Choroid plexus epithelial cell (primary cell): ENCODE measurements around the gene EXOC1.

Experiments used
- DNase-seq: peaks from one replicate; pipeline ENCODE4 v3.0.0-alpha.2; 2010; ENCODE audit warnings: low read depth
- H3K4me3 ChIP-seq: 2 replicates; pipeline ENCODE4 v1.5.1; 2011; ENCODE audit warnings: low read depth, mild to moderate bottlenecking, control low read depth, low read length, moderate library complexity
- CTCF ChIP-seq: conservative IDR thresholded peaks from 2 replicates; pipeline ENCODE4 v1.5.1; 2011; ENCODE audit warnings: low read depth, mild to moderate bottlenecking, control low read depth, inconsistent platforms, low read length, moderate library complexity

The EXOC1 gene

DNA sequence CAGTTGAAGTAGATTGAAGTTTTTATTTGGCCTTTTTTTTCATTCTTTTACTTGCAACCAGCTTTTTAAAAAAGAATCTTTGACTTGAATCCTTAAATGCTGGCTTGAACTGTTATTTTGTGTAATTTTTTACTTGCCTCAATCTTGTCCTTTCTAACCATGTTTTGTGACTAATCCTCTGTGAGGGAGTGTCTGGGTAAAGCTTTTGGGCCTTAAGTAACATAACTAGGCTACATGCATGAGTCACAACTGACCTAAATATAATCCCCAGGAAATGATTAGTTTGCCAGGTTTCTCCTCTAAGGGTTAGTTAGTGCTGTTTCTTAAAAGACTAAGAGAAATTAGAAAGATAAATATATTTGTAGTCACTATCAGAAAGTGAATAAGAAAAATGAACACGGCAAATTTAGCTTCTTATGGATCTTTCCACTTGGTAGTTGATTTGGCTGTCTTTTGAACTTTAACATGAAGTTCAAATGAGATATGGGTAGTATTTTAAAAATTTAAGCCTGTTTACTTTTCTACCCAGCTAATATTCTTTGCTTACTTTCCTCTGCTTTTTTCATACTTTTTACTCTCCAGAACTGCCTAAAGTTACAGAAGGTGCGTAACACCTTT lies 13.0 kb downstream of the EXOC1 start:
- peak; percentile 97 for DNase-seq

DNA sequence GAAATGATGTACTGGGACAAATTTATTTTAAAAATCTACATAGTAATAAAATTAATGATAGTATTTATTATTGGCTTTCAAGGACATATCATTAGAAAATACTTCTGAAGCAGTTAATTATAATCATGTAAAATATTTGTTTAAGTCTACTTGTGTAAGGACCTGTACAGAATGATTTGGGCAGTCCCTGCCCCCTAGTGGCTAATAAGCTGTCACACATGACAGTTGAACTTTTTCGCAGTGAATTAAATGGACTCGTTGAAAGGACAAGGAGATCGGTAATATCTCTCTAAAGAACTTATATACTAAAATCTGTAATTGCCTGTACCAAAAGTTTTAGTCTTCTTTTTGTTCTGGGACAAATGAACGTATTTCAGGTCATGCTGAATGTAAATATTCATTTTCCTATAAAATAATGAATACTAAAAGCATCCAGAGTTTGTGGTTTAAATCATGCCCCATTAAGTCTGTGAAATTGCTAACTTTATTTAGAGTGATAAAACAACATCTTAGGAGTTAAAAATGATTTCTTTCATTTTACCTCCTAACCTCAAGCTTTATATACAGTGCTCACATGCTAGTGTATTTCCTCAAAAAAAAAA lies 13.6 kb downstream of the EXOC1 start:
- peak; percentile 82 for TF ChIP-seq CTCF
- H3K4me3 ChIP-seq, result no peak overlapping the region
- DNase-seq, result peak; percentile 88

More for the DNA sequence above, 13.0 kb downstream of the EXOC1 start:
- H3K4me3 ChIP-seq, result no peak overlapping the region
- TF ChIP-seq CTCF, result no peak

DNA sequence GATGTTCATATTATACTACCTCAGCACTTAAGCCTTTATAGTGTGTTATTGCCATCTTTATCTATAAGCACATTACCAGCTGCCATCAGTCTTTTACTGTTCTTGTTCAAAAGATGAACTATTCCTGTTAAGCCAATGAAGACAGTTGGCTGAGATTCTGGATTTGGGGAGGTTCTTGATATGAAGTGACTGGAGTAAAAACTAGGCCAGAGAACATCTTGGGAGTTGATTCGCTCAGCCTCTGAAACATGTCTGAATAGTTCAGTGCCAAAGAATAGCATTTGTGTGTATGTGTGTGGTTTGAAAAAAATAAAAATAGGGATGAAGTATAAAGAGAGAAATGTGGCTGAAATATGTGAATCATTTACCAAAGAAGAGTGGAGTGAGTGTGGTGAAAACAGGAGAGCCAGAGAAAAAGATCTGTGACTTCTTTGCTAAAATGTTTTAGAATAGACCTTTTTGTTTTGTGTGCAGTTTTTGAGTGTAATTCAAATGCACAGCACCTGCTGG lies 15.2 kb downstream of the EXOC1 start:
- TF ChIP-seq CTCF, result no peak
- DNase-seq, result no peak
- no peak overlapping the region for H3K4me3 ChIP-seq

DNA sequence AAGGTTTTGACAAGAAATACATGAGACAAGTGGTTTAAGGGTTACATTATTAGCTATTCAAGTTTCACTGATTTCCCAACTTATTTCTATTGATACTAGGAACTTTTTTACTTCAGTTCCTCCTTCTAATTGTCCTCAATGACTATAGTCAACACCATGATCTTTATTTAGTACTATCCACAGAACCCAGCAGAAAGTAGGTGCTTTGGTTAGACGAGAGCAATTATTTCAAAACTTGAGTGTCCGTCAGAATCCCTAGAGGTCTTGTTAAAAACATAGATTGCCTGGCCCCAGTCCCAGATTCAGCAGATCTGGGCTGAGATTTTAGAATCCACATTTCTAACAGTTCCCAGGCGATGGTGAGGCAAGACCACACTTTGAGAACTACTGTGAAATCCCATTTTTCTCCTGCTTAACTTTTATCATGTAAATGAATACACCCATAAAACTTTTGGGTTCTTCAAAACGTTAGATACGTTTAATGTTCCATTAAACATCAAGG lies 17.9 kb downstream of the EXOC1 start:
- H3K4me3 ChIP-seq, result no peak overlapping the region
- TF ChIP-seq CTCF, result no peak
- no peak for DNase-seq

DNA sequence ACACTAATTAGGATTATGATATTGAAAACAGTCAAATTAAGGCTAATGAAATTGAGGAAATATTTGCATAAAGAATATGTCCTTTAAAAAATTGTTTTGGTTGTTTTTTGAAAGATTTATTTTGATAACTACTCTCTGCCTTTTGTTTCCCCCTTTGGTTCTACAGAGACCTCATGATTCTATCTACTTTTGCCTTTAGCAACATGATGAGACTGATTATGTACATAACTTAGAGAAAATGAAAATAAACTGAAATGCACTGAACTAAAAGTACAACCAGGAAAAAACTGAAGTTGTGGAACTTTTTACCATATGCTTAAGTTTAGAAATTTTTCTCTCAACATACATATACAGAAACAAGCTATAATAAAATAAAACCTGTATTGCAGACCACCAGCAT lies 21.4 kb downstream of the EXOC1 start:
- H3K4me3 ChIP-seq, result no peak overlapping the region

GRCh38 chr4:55876387-55876786 lies 22.9 kb downstream of the EXOC1 start:
- peak; percentile 47 for DNase-seq
- H3K4me3 ChIP-seq, result no peak overlapping the region
- TF ChIP-seq CTCF, result no peak

More for the DNA sequence above, 21.4 kb downstream of the EXOC1 start:
- TF ChIP-seq CTCF, result no peak
- DNase-seq, result no peak

- no peak for DNase-seq
- TF ChIP-seq CTCF, result no peak
- no peak overlapping the region for H3K4me3 ChIP-seq
These were observed 25.8 kb downstream of the EXOC1 start for GRCh38 chr4:55879224-55879623.
